SU-DHL-6 (cell line): ENCODE data around the gene RBM44.
"Not testable (repeated sequence)": the region's sequence is repeated elsewhere in the genome, so short reads cannot be mapped to it uniquely, and the experiment has no call there.

Source experiments
- H2AFZ ChIP-seq: fragments of 200-600 bp; sonication (generic); 2 replicates; pipeline ENCODE4 v1.6.1; 2014; ENCODE audit warnings: low read depth, mild to moderate bottlenecking, moderate library complexity, mixed read lengths, antibody characterized with exemption, low read length; ENCODE audit not compliant: severe bottlenecking
- H3F3A ChIP-seq: fragments of 200-600 bp; shearing (Covaris generic); 2 replicates; pipeline ENCODE4 v1.6.0; 2016; ENCODE audit warnings: antibody characterized with exemption, mild to moderate bottlenecking; ENCODE audit not compliant: insufficient read depth
- H3K27ac ChIP-seq: fragments of 200-600 bp; sonication (generic); 2 replicates; pipeline ENCODE4 v1.5.1; 2016; ENCODE audit warnings: low read depth, mild to moderate bottlenecking, low read length, moderate library complexity, mixed read lengths
- H3K27me3 ChIP-seq: fragments of 200-600 bp; sonication (generic), shearing (Covaris generic); 2 replicates; pipeline ENCODE4 v1.6.0; 2014; ENCODE audit warnings: mild to moderate bottlenecking, low read length
- H3K36me3 ChIP-seq: fragments of 200-600 bp; sonication (generic); 2 replicates; pipeline ENCODE4 v1.6.1; 2014; ENCODE audit warnings: mild to moderate bottlenecking, low read length, mixed read lengths
- H3K4me2 ChIP-seq: fragments of 300-600, 200-600 bp; shearing (Covaris generic), sonication (generic); 2 replicates; pipeline ENCODE4 v1.6.0; 2014; ENCODE audit warnings: low read length, low read depth, mild to moderate bottlenecking; ENCODE audit not compliant: poor library complexity, severe bottlenecking
- H3K4me3 ChIP-seq: fragments of 200-600 bp; sonication (generic); 2 replicates; pipeline ENCODE4 v1.5.1; 2014; ENCODE audit warnings: antibody characterized with exemption, low read length, mild to moderate bottlenecking, mixed read lengths; ENCODE audit not compliant: insufficient read depth, poor library complexity, severe bottlenecking
- H3K79me2 ChIP-seq: fragments of 200-600 bp; sonication (generic); 2 replicates; pipeline ENCODE4 v1.6.1; 2014; ENCODE audit warnings: mild to moderate bottlenecking, low read length, moderate library complexity; ENCODE audit not compliant: insufficient read depth
- H3K9ac ChIP-seq: fragments of 200-600 bp; sonication (generic); 2 replicates; pipeline ENCODE4 v1.7.0; 2014; ENCODE audit warnings: mild to moderate bottlenecking, low read length
- H3K9me2 ChIP-seq: fragments of 200-600 bp; sonication (generic); replicated peaks from 2 replicates; pipeline ENCODE4 v1.6.1; 2014; ENCODE audit warnings: low read length; ENCODE audit not compliant: insufficient read depth
- H3K9me3 ChIP-seq: fragments of 200-600 bp; sonication (generic); 2 replicates; pipeline ENCODE4 v1.6.1; 2014; ENCODE audit warnings: low read length, mixed read lengths; ENCODE audit not compliant: insufficient read depth
- H4K20me1 ChIP-seq: fragments of 200-600 bp; sonication (generic); 2 replicates; pipeline ENCODE4 v1.6.1; 2014; ENCODE audit warnings: low read depth, mild to moderate bottlenecking, antibody characterized with exemption, low read length, moderate library complexity, mixed read lengths
- EZH2phosphoT487 ChIP-seq: fragments of 200-600 bp; sonication (generic), shearing (Covaris generic); conservative IDR thresholded peaks from 2 replicates; pipeline ENCODE4 v1.6.1; 2018; ENCODE audit warnings: mild to moderate bottlenecking, antibody characterized with exemption, low read length, moderate library complexity, mixed read lengths
- TF ChIP-seq, protein P1 (sequence below): fragments of 200-600 bp; sonication (generic); IDR thresholded peaks from one replicate; pipeline ENCODE4 v1.5.1; 2017; ENCODE audit warnings: antibody characterized with exemption, mild to moderate bottlenecking, low read length, moderate library complexity; ENCODE audit not compliant: insufficient read depth, poor library complexity, severe bottlenecking

Gene RBM44

DNA sequence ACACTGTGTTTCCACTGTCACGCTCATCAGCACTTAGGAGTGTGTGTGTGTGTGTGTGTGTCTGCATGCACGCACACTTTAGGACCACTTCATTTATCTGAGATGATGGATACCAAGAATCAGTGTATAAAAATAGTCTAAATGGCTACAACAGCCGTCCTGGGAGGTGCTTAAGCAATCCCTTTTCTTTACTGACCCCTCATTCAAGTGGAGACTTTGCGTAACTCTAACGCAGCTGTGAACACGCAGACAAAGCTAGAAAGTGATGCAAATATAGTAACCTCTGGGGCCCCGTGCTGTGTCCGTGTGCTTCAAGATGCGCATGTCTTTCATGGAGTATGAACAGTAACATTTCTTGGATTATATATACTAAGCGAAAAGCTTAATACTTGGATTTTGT, 40.4 kb upstream of the RBM44 start:
- Histone ChIP-seq H3K9me2 (no peaks in the 10 kb centered on the region), H3K9ac (no peak overlapping the region), H2AFZ (no peak overlapping the region), H4K20me1 (no peaks in the 10 kb centered on the region), H3K36me3 (no peaks in the 10 kb centered on the region), H3K79me2 (no peaks in the 10 kb centered on the region), H3K9me3 (no peaks in the 10 kb centered on the region), H3K27ac (no peak overlapping the region), H3K4me2 (no peak overlapping the region), H3K4me3 (no peak overlapping the region), H3F3A (no peaks in the 10 kb centered on the region), H3K27me3 (no peaks in the 10 kb centered on the region)
- TF ChIP-seq, protein P1, sequence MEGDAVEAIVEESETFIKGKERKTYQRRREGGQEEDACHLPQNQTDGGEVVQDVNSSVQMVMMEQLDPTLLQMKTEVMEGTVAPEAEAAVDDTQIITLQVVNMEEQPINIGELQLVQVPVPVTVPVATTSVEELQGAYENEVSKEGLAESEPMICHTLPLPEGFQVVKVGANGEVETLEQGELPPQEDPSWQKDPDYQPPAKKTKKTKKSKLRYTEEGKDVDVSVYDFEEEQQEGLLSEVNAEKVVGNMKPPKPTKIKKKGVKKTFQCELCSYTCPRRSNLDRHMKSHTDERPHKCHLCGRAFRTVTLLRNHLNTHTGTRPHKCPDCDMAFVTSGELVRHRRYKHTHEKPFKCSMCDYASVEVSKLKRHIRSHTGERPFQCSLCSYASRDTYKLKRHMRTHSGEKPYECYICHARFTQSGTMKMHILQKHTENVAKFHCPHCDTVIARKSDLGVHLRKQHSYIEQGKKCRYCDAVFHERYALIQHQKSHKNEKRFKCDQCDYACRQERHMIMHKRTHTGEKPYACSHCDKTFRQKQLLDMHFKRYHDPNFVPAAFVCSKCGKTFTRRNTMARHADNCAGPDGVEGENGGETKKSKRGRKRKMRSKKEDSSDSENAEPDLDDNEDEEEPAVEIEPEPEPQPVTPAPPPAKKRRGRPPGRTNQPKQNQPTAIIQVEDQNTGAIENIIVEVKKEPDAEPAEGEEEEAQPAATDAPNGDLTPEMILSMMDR, result no peak
- no peak for TF ChIP-seq EZH2phosphoT487

DNA sequence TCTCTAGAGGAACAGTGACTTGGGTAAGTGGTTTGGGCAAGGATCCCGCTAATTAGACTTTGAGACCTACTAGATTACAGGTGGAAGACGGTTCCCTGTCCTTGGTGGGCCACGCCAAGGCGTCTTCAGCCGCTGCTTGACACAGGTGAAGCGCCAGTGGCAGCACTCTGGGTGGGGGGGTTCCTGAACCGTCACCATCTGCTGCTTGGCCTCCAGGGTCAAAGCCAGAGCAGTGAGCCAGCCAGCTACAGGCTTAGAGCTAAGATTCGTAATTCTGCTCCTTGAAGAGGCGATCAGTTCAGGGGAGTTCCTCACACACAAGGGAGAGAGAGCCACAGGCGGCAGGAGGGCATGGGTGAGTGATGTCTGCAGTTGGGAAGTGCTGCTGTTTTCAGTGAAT, 39.4 kb upstream of the RBM44 start:
- Histone ChIP-seq H3K4me3 (no peak overlapping the region), H3K9me2 (no peaks in the 10 kb centered on the region), H2AFZ (no peak overlapping the region), H4K20me1 (no peaks in the 10 kb centered on the region), H3F3A (no peaks in the 10 kb centered on the region), H3K4me2 (no peak overlapping the region), H3K36me3 (no peaks in the 10 kb centered on the region), H3K79me2 (no peaks in the 10 kb centered on the region), H3K9ac (no peak overlapping the region), H3K9me3 (no peaks in the 10 kb centered on the region), H3K27ac (no peak overlapping the region), H3K27me3 (no peaks in the 10 kb centered on the region)
- TF ChIP-seq EZH2phosphoT487, result no peak
- TF ChIP-seq, protein P1, result no peak

DNA sequence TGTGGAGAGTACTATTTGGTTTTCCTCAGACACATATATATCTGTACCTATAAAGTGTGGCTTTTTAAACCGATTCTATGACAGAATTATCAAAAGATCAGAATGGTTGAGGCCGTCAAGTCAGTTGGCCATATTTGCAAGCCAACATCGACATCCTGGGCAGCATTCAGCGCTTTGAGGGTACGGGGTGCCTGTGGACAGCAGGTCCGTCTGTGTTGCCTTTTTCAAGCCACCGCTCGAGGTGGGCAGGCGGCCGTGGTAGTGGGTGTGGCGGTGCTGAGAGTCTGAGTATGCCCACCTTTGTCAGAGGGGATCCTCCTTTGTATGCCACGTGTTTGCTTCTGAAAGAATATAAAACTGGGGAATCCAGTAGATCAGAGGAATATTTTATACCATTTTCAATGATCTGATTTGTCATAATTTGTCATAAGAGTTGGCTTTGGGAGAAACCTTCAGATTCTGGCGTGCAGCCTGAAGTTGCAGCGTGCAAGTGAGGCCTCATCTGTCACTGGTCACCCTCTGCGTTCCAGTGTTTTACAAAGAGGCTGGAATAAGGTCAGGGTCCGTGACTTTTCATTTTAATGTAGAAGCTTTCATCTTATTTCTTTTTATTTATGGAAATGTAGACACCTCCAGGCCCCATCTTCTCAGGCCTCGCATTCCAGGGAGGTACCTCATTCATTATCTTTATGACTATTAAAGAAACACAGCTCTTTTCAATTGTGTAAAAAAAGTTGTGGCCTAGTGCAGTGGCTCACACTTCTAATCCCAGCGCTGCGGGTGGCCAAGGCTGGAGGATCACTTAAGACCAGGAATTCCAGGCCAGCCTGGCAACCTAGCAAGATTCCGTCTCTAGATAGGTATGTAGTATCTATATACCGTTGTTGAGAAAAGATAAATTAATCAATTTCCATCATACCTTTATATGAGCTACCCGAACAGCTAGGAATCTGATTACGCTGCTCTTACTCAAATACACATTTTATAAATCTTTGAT, 37.8 kb upstream of the RBM44 start:
- H2AFZ ChIP-seq, result no peak overlapping the region
- no peaks in the 10 kb centered on the region for H3K27me3 ChIP-seq
- H3F3A ChIP-seq, result no peaks in the 10 kb centered on the region
- no peaks in the 10 kb centered on the region for H3K9me2 ChIP-seq
- H3K79me2 ChIP-seq, result no peaks in the 10 kb centered on the region
- no peak overlapping the region for H3K4me3 ChIP-seq
- H3K9me3 ChIP-seq, result no peaks in the 10 kb centered on the region
- H3K36me3 ChIP-seq, result no peaks in the 10 kb centered on the region
- H4K20me1 ChIP-seq, result no peaks in the 10 kb centered on the region
- no peak overlapping the region for H3K4me2 ChIP-seq
- H3K9ac ChIP-seq, result no peak overlapping the region
- TF ChIP-seq EZH2phosphoT487, result no peak
- TF ChIP-seq, protein P1, result no peak
- no peak overlapping the region for H3K27ac ChIP-seq

DNA sequence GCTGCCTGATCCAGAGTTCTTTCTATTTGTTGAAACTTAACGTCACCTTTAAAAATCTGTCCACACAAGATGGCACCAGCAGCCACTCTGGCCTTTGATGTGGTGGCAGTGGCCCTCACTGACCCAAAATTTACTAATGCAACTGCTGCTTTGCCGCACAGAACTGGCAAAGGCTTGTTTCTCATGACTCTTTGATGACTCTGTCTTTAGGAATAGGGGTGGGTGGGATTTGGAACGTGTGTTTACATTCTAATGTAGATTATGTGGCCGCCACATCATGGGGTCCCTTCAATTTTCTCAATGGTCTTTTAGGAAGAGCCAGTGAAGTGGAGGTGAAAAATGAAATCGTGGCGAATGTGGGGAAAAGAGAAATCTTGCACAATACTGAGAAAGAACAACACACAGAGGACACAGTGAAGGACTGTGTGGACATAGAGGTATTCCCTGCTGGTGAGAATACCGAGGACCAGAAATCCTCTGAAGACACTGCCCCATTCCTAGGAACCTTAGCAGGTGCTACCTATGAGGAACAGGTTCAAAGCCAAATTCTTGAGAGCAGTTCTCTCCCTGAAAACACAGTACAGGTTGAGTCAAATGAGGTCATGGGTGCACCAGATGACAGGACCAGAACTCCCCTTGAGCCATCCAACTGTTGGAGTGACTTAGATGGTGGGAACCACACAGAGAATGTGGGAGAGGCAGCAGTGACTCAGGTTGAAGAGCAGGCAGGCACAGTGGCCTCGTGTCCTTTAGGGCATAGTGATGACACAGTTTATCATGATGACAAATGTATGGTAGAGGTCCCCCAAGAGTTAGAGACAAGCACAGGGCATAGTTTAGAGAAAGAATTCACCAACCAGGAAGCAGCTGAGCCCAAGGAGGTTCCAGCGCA, 36.0 kb upstream of the RBM44 start:
- H2AFZ ChIP-seq, H3K9me3 ChIP-seq, H3K9me2 ChIP-seq, H3K27me3 ChIP-seq, H4K20me1 ChIP-seq, H3F3A ChIP-seq, H3K27ac ChIP-seq, H3K9ac ChIP-seq, H3K36me3 ChIP-seq, H3K79me2 ChIP-seq, H3K4me3 ChIP-seq, H3K4me2 ChIP-seq: not testable (repeated sequence)
